K562 (cell line): ENCODE measurements around the gene PDGFD. TPM values are rescaled to one million over a fixed set of nuclear protein-coding genes. Genes with fewer than 3 reads are reported as not detected.

ENCODE experiments used
- ATAC-seq: fragments of 200-7000 bp; cut with Tn5 transposase; 3 replicates; pipeline ENCODE4 v1.9.1; 2020; ENCODE audit warnings: moderate library complexity
- BruUV-seq: library from RNA; stranded (reverse); fragments of 400-500 nt; replicated peaks from 2 replicates; lab custom pipeline; 2021; lab: Mats Ljungman, UMichigan
- CTCF ChIA-PET: fragments of 300-600 bp; formaldehyde crosslinking; extraction: SDS; loops from one replicate; lab custom pipeline; 2021; ENCODE audit warnings: low intra/inter-chr PET ratio; lab: Yijun Ruan, JAX
- POLR2A ChIA-PET: fragments of 300-600, 350-650 bp; sonication (Branson Sonifier 250); formaldehyde crosslinking; extraction: SDS; loops from one replicate; lab custom pipeline; 2021; ENCODE audit warnings: antibody characterized with exemption, inconsistent platforms; lab: Yijun Ruan, JAX
- DNase-seq, 4 experiments: peaks; one replicate each; pipeline versions ENCODE4 v3.0.0 to v3.0.0-alpha.2; 2011 to 2018; ENCODE audit warnings: low spot score in 3 of 4, mixed read lengths in 3 of 4; ENCODE audit errors: extremely low read depth in 1 of 4
- FAIRE-seq: peaks from 2 replicates; lab custom pipeline; 2011; peaks lifted over from hg19 to GRCh38; lab: Jason Lieb, UNC
- H2AFZ ChIP-seq: 2 replicates; pipeline ENCODE4 v1.6.0; 2011; ENCODE audit warnings: low read depth, low read length, control low read depth, inconsistent platforms
- H3K27ac ChIP-seq: fragments of 200-600 bp; 3 replicates; pipeline ENCODE4 v1.8.0; 2011; ENCODE audit warnings: low read depth, mild to moderate bottlenecking, control low read depth, inconsistent platforms, low read length, moderate library complexity, mixed read lengths; ENCODE audit errors: extremely low read depth
- H3K27me3 ChIP-seq, 2 experiments: fragments of 300-600 bp in 1 of 2; 2 replicates in 1 of 2; 3 replicates in 1 of 2; pipeline versions ENCODE4 v1.6.0 to v1.8.0; 2011; ENCODE audit warnings: inconsistent platforms in 2 of 2, low read length in 2 of 2, mild to moderate bottlenecking in 1 of 2, mixed read lengths in 1 of 2, moderate library complexity in 1 of 2; ENCODE audit not compliant: control insufficient read depth in 2 of 2, insufficient read depth in 2 of 2
- H3K36me3 ChIP-seq: fragments of 300-600 bp; 3 replicates; pipeline ENCODE4 v1.8.0; 2011; ENCODE audit warnings: mild to moderate bottlenecking, low read length, inconsistent platforms; ENCODE audit not compliant: control insufficient read depth, insufficient read depth
- H3K4me1 ChIP-seq, 2 experiments: fragments of 200-600 bp in 1 of 2; replicated peaks in 1 of 2; 2 replicates in 1 of 2; 3 replicates in 1 of 2; pipeline versions ENCODE4 v1.5.1 to v1.8.0; 2011; ENCODE audit warnings: inconsistent platforms in 2 of 2, low read length in 2 of 2, mild to moderate bottlenecking in 1 of 2, mixed read lengths in 1 of 2, moderate library complexity in 1 of 2; ENCODE audit not compliant: control insufficient read depth in 2 of 2, insufficient read depth in 2 of 2
- H3K4me2 ChIP-seq: 2 replicates; pipeline ENCODE4 v1.6.1; 2011; ENCODE audit warnings: low read length, control low read depth, inconsistent platforms, mixed read lengths; ENCODE audit not compliant: insufficient read depth
- H3K4me3 ChIP-seq: fragments of 200-600 bp; sonication (generic), shearing (Covaris generic); 2 replicates; pipeline ENCODE4 v1.5.1; 2016; ENCODE audit warnings: control low read depth, inconsistent platforms
- H3K79me2 ChIP-seq: fragments of 200-600 bp; 3 replicates; pipeline ENCODE4 v1.8.0; 2011; ENCODE audit warnings: low read length, inconsistent platforms; ENCODE audit not compliant: control insufficient read depth, insufficient read depth
- H3K9ac ChIP-seq, 2 experiments: 2 replicates each; pipeline versions ENCODE4 v1.6.0 to v1.6.1; 2011; ENCODE audit warnings: low read depth in 2 of 2, low read length in 2 of 2, control low read depth in 1 of 2, inconsistent platforms in 1 of 2, mild to moderate bottlenecking in 1 of 2, mixed read lengths in 1 of 2; ENCODE audit not compliant: insufficient read depth in 1 of 2
- H3K9me1 ChIP-seq: one replicate; pipeline ENCODE4 v1.6.0; 2011; ENCODE audit warnings: inconsistent platforms, mild to moderate bottlenecking, low read length, moderate library complexity; ENCODE audit not compliant: control insufficient read depth, insufficient read depth
- H3K9me3 ChIP-seq: replicated peaks from 2 replicates; pipeline ENCODE4 v1.5.1; 2011; ENCODE audit warnings: low read depth, low read length, inconsistent platforms; ENCODE audit not compliant: control insufficient read depth, insufficient read depth
- H4K20me1 ChIP-seq: replicated peaks from 2 replicates; pipeline ENCODE4 v1.6.1; 2011; ENCODE audit warnings: low read length, inconsistent platforms, mixed read lengths; ENCODE audit not compliant: control insufficient read depth, insufficient read depth
- ATF7 ChIP-seq: fragments of 450-650 bp; IDR thresholded peaks from 2 replicates; pipeline ENCODE4 v1.7.1; 2014; ENCODE audit warnings: mild to moderate bottlenecking, moderate library complexity
- BRF1 ChIP-seq: IDR thresholded peaks from 3 replicates; pipeline ENCODE4 v1.6.1; 2011; ENCODE audit warnings: borderline replicate concordance, mild to moderate bottlenecking; ENCODE audit not compliant: insufficient read length; ENCODE audit errors: extremely low read depth
- DDX20 ChIP-seq: fragments of 450-650 bp; IDR thresholded peaks from 2 replicates; pipeline ENCODE4 v1.6.1; 2016; ENCODE audit warnings: missing genetic modification characterization, low read depth, mild to moderate bottlenecking, missing compliant biosample characterization, moderate library complexity
- ETS2 ChIP-seq: IDR thresholded peaks from 2 replicates; pipeline ENCODE4 v1.6.1; 2016; ENCODE audit warnings: borderline replicate concordance, missing genetic modification characterization, mild to moderate bottlenecking, moderate library complexity, missing compliant biosample characterization; ENCODE audit not compliant: poor library complexity, severe bottlenecking
- HNRNPUL1 ChIP-seq: fragments of 200-400 bp; formaldehyde crosslinking; IDR thresholded peaks from 2 replicates; pipeline ENCODE4 v1.6.1; 2017; ENCODE audit warnings: low read length
- KAT7 ChIP-seq: sonication (generic); formaldehyde crosslinking; IDR thresholded peaks from 2 replicates; pipeline ENCODE4 v1.8.0; 2022; ENCODE audit warnings: missing genetic modification reagents, mild to moderate bottlenecking, borderline replicate concordance
- MBD2 ChIP-seq: sonication (generic); IDR thresholded peaks from 2 replicates; pipeline ENCODE4 v1.6.1; 2016; ENCODE audit warnings: low read depth, borderline replicate concordance
- NR2C1 ChIP-seq, 2 experiments: fragments of 450-650 bp; IDR thresholded peaks; 2 replicates each; pipeline ENCODE4 v1.6.1; 2017; ENCODE audit warnings: mild to moderate bottlenecking in 2 of 2, antibody characterized with exemption in 1 of 2, inconsistent platforms in 1 of 2, missing compliant biosample characterization in 1 of 2, missing genetic modification characterization in 1 of 2
- NR4A1 ChIP-seq, 2 experiments: fragments of 250-450 bp in 1 of 2; fragments of 450-650 bp in 1 of 2; sonication (Bioruptor Pico) in 1 of 2; IDR thresholded peaks; 2 replicates each; pipeline versions ENCODE4 v1.4.0 to v1.6.1; 2016 to 2020; ENCODE audit warnings: mild to moderate bottlenecking in 2 of 2, missing compliant biosample characterization in 1 of 2, missing genetic modification characterization in 1 of 2, moderate library complexity in 1 of 2
- RFX5 ChIP-seq: IDR thresholded peaks from 2 replicates; pipeline ENCODE4 v1.6.1; 2011; ENCODE audit warnings: low read depth, mild to moderate bottlenecking, improper control_type of control experiment, low read length
- ZNF707 ChIP-seq: fragments of 250-450 bp; sonication (Bioruptor Pico); conservative IDR thresholded peaks from 2 replicates; pipeline ENCODE4 v1.8.0; 2022; ENCODE audit warnings: inconsistent platforms, mild to moderate bottlenecking, moderate library complexity
- whole genome bisulfite sequencing: fragments of 100-300 bp; shearing (Covaris generic); methylation state at CpG from one replicate; pipeline ENCODE4 v1.1.6; 2016; ENCODE audit warnings: low coverage, mixed read lengths; ENCODE audit not compliant: insufficient coverage; ENCODE audit errors: missing lambda C conversion rate; 5-methylcytosine and 5-hydroxymethylcytosine counted together
- in situ Hi-C: fragments of 300-500 bp; cut with MboI; formaldehyde crosslinking; loops from 4 replicates; pipeline ENCODE4 v1.15.0; 2018; ENCODE audit warnings: inconsistent platforms, mixed read lengths
- intact Hi-C: fragments of 100-400 bp; cut with micrococcal nuclease; formaldehyde crosslinking; loops from 2 replicates; pipeline ENCODE4 v1.14.2; 2022
- polyA plus RNA-seq, 8 experiments: library from polyadenylated mRNA; depleted of rRNA in 4 of 8; stranded (reverse) in 5 of 8; unstranded in 3 of 8; fragments of >200 nt; fragmentation: Nextera tagmentation in 2 of 8; fragmentation: Illumina TruSeq in 1 of 8; extraction: Ambion mirVana in 2 of 8; extraction: Trizol in 1 of 8; gene quantifications; 2 replicates each; pipeline versions ENCODE4 v1.2.1 to v1.2.3, GENCODE V29; 2011 to 2014; ENCODE audit warnings: inconsistent platforms in 1 of 8, missing spikeins in 1 of 8
- total RNA-seq, 7 experiments: library from RNA; depleted of rRNA in 6 of 7; stranded (reverse); fragments of >200 nt in 6 of 7; fragmentation: Illumina TruSeq in 2 of 7; extraction: Trizol in 2 of 7; gene quantifications; 2 replicates each; pipeline versions ENCODE4 v1.2.1 to v1.2.3, GENCODE V29; 2011 to 2021; ENCODE audit warnings: low replicate concordance in 1 of 7
- TF ChIP-seq, protein P1 (sequence below): sonication (generic); formaldehyde crosslinking; IDR thresholded peaks from 2 replicates; pipeline ENCODE4 v1.8.0; 2022; ENCODE audit warnings: missing genetic modification reagents, mild to moderate bottlenecking, borderline replicate concordance

PDGFD gene
- total and polyA plus RNA-seq, 9 of the 15 experiments (the other 6 are each of a cell fraction or from before 2014, with no cell fraction given), result 0.11 TPM; not detected in 8

DNA sequence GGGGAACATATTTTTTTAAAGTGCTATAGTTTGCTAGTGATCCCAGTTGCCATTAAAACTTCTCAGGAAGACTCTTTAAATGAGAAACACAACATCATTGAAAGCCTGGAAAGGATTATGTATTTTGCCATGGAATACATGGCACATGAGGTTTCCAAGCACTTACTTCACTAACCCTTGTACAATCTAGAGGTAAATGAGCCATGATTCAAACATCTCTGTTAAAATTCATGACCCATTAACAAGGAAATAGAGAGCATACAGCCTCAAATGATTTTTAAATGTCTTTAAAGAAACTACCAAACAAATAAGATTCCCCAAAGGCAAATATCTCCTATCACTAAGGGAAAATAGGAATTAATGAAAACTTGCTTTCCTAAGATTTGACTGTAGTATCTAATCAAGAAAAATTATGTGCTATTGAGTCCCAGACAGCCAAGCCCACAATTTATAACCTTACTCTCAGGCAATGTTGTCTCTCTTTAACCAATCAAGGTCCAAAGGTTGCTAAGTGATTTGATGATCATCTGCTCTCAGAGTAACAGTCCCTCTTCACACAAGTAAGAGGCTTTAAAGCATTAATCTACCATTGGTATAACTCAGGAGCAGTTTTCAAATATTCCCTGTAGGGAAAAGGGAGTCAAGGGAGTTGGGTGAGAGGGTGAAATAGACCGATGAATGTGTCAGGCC lies 219.6 kb downstream of the PDGFD start:
- H3K9me3 ChIP-seq, result no peaks in the 10 kb centered on the region
- H3K79me2 ChIP-seq, result no peaks in the 10 kb centered on the region
- no peaks in the 10 kb centered on the region for H3K36me3 ChIP-seq
- no peaks in the 10 kb centered on the region for H4K20me1 ChIP-seq
- H3K9ac ChIP-seq, result no peak overlapping the region
- no peaks in the 10 kb centered on the region for H3K4me1 ChIP-seq
- BruUV-seq, result no TSS peak
- ATAC-seq (no peak), FAIRE-seq (no peak), DNase-seq (no peak)
- ChIA-PET POLR2A (no interaction called here), CTCF (no interaction called here)
- no peak overlapping the region for H3K27ac ChIP-seq
- no peak overlapping the region for H3K4me2 ChIP-seq
- H2AFZ ChIP-seq, result no peak overlapping the region
- H3K9me1 ChIP-seq, result no peaks in the 10 kb centered on the region
- TF ChIP-seq NR4A1 (CRISPR knock-in tag; IDR thresholded peaks at IDR 0.05), result no peak
- TF ChIP-seq NR4A1 (tag; IDR thresholded peaks at IDR 0.05), result no peak
- TF ChIP-seq ZNF707, result no peak
- no peak for TF ChIP-seq HNRNPUL1
- TF ChIP-seq KAT7 (CRISPR knock-in tag), result no peak
- no peak for TF ChIP-seq RFX5
- TF ChIP-seq ATF7, result no peak
- TF ChIP-seq BRF1, result no peak
- TF ChIP-seq NR2C1 (IDR thresholded peaks at IDR 0.05), result no peak
- no peak for TF ChIP-seq NR2C1 (tag; IDR thresholded peaks at IDR 0.05)
- TF ChIP-seq MBD2, result no peak
- TF ChIP-seq DDX20 (tag), result no peak
- TF ChIP-seq, protein P1, sequence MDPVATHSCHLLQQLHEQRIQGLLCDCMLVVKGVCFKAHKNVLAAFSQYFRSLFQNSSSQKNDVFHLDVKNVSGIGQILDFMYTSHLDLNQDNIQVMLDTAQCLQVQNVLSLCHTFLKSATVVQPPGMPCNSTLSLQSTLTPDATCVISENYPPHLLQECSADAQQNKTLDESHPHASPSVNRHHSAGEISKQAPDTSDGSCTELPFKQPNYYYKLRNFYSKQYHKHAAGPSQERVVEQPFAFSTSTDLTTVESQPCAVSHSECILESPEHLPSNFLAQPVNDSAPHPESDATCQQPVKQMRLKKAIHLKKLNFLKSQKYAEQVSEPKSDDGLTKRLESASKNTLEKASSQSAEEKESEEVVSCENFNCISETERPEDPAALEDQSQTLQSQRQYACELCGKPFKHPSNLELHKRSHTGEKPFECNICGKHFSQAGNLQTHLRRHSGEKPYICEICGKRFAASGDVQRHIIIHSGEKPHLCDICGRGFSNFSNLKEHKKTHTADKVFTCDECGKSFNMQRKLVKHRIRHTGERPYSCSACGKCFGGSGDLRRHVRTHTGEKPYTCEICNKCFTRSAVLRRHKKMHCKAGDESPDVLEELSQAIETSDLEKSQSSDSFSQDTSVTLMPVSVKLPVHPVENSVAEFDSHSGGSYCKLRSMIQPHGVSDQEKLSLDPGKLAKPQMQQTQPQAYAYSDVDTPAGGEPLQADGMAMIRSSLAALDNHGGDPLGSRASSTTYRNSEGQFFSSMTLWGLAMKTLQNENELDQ (CRISPR knock-in tag), result no peak
- TF ChIP-seq ETS2 (tag), result no peak
- in situ Hi-C loops, result no loop called here
- H3K27me3 ChIP-seq, result no peaks in the 10 kb centered on the region
- WGBS, result 0% methylated on average over 1 of the region's 1 CpG
- H3K4me3 ChIP-seq, result no peak overlapping the region
- intact Hi-C loops, result no loop called here
